ENCODE data around the gene ABHD17A.
"Not testable (repeated sequence)": the region's sequence is repeated elsewhere in the genome, so short reads cannot be mapped to it uniquely, and the experiment has no call there.

Gene ABHD17A

GRCh38 chr19:1909761-1910080, 24.4 kb upstream of the ABHD17A start:
- no peak for DNase-seq

- DNase-seq, result no peak
Measured at GRCh38 chr19:1908364-1908678, 23.0 kb upstream of the ABHD17A start.

GRCh38 chr19:1907563-1908363, 22.5 kb upstream of the ABHD17A start:
- DNase-seq, result no peak

- no peak for DNase-seq
Measured at GRCh38 chr19:1906985-1907562, 21.8 kb upstream of the ABHD17A start.

GRCh38 chr19:1905863-1906375, 20.6 kb upstream of the ABHD17A start:
- no peak for DNase-seq

GRCh38 chr19:1905110-1905862, 20.0 kb upstream of the ABHD17A start, which contains the start of the genes ADAT3 and SCAMP4:
Gene ADAT3, plus strand, starts transcription at chr19:1905399. Its CDS starts 6,649 bp downstream, at chr19:1912048.
Gene SCAMP4, plus strand, starts transcription at chr19:1905399. Its CDS starts 9,621 bp downstream, at chr19:1915020.
- peak; percentile 99 for DNase-seq

- DNase-seq, result no peak
Measured at GRCh38 chr19:1904860-1905109, 19.5 kb upstream of the ABHD17A start.

GRCh38 chr19:1902923-1903322, 17.6 kb upstream of the ABHD17A start:
- DNase-seq, result no peak

GRCh38 chr19:1901940-1902404, 16.7 kb upstream of the ABHD17A start:
- no peak for DNase-seq

- DNase-seq, result no peak
Measured at GRCh38 chr19:1896508-1896907, 11.2 kb upstream of the ABHD17A start.

GRCh38 chr19:1893791-1894190, 8.5 kb upstream of the ABHD17A start:
- DNase-seq, result no peak

- no peak for DNase-seq
Measured at GRCh38 chr19:1889907-1890306, 4.6 kb upstream of the ABHD17A start.

- DNase-seq, result no peak
Measured at GRCh38 chr19:1888385-1888784, 3.1 kb upstream of the ABHD17A start.

- DNase-seq, result not testable (repeated sequence)
Measured at GRCh38 chr19:1886360-1886759, 1.1 kb upstream of the ABHD17A start.

- no peak for DNase-seq
Measured at GRCh38 chr19:1884719-1885334, 469 bp downstream of the ABHD17A start.

- DNase-seq, result no peak
Measured at GRCh38 chr19:1884291-1884718, 991 bp downstream of the ABHD17A start.

- DNase-seq, result no peak
Measured at GRCh38 chr19:1883784-1884183, 1.5 kb downstream of the ABHD17A start.

- DNase-seq, result no peak
Measured at GRCh38 chr19:1882786-1883692, 2.3 kb downstream of the ABHD17A start.

GRCh38 chr19:1882089-1882785, 3.1 kb downstream of the ABHD17A start:
- DNase-seq, result no peak

GRCh38 chr19:1881393-1882088, 3.8 kb downstream of the ABHD17A start:
- DNase-seq, result not testable (repeated sequence)

All from EL (cell line).